T-helper 22 cell (primary cell): ENCODE data around the gene MR1.

Source experiments
- DNase-seq: peaks from one replicate; pipeline ENCODE4 v3.0.0-alpha.2; 2020; ENCODE audit warnings: low read depth

MR1 gene

GRCh38 chr1:181108304-181108867, 74.6 kb downstream of the MR1 start:
- no peak for DNase-seq

- no peak for DNase-seq
Observed at GRCh38 chr1:181110013-181110412, 76.2 kb downstream of the MR1 start.
